Measurements from ENCODE around the gene HOXD13. TPM values are rescaled to one million over a fixed set of nuclear protein-coding genes. Genes with fewer than 3 reads are reported as not detected.

The HOXD13 gene
- total and polyA plus RNA-seq, 11 donors = not detected

GRCh38 chr2:176137906-176138305 lies 45.4 kb downstream of the HOXD13 start:
- TF ChIP-seq CTCF (IDR thresholded peaks at IDR 0.05) (no peak), POLR2A (IDR thresholded peaks at IDR 0.05) (no peak)
- intact Hi-C loops (cut with DNase I) = loop anchor here in 3 of 10 donors (2.0 to 10.0 kb wide), 3 partner anchors 417 to 679 kb away; no protein-coding TSS in a partner anchor
- peak overlapping the region in 2 of 12 donors; percentile 56 to 65 for H3K27ac ChIP-seq
- H3K36me3 ChIP-seq = no peaks in the 10 kb centered on the region
- ATAC-seq (no peak), DNase-seq (no peak)
- peak overlapping the region in 1 of 12 donors; percentile 68 for H3K4me3 ChIP-seq
- H3K9me3 ChIP-seq = no peaks in the 10 kb centered on the region
- H3K27me3 ChIP-seq = peaks cover 47 to 98% (median 81%) of the 10 kb centered on the region in 9 donors
- 39 to 54% (median 45%) methylated on average over 8 of the region's 8 CpGs for WGBS, 4 donors
- H3K4me1 ChIP-seq = peaks cover 0 to 34% (median 14%) of the 10 kb centered on the region in 12 donors

- WGBS, 4 donors = 12 to 20% (median 16%) methylated on average over 14 of the region's 14 CpGs
- Histone ChIP-seq H3K27me3 (peaks cover 41 to 98% (median 81%) of the 10 kb centered on the region in 9 donors), H3K4me3 (peak overlapping the region in 2 of 12 donors; percentile 21 to 68), H3K27ac (peak overlapping the region in 5 of 12 donors; percentile 1 to 68 (median 56)), H3K9me3 (no peaks in the 10 kb centered on the region), H3K36me3 (no peaks in the 10 kb centered on the region), H3K4me1 (peaks cover 0 to 34% (median 14%) of the 10 kb centered on the region in 12 donors)
- intact Hi-C loops (cut with DNase I) = loop anchor here in 3 of 10 donors (2.0 to 10.0 kb wide), 3 partner anchors 416 to 679 kb away; no protein-coding TSS in a partner anchor
- ATAC-seq = no peak
- no peak for DNase-seq
- TF ChIP-seq POLR2A (IDR thresholded peaks at IDR 0.05) (no peak), CTCF (IDR thresholded peaks at IDR 0.05) (no peak)
Observed at GRCh38 chr2:176138526-176138922, 46.0 kb downstream of the HOXD13 start.

GRCh38 chr2:176138923-176139660 lies 46.6 kb downstream of the HOXD13 start:
- H3K27me3 ChIP-seq = peaks cover 41 to 98% (median 79%) of the 10 kb centered on the region in 9 donors
- no peaks in the 10 kb centered on the region for H3K9me3 ChIP-seq
- peak overlapping the region in 2 of 12 donors; percentile 21 to 68 for H3K4me3 ChIP-seq
- H3K4me1 ChIP-seq = peaks cover 0 to 34% (median 14%) of the 10 kb centered on the region in 12 donors
- intact Hi-C loops (cut with DNase I) = loop anchor here in 3 of 10 donors (2.0 to 10.0 kb wide), 3 partner anchors 416 to 678 kb away; no protein-coding TSS in a partner anchor
- WGBS, 4 donors = 17 to 29% (median 19%) methylated on average over 28 of the region's 28 CpGs
- no peak for TF ChIP-seq POLR2A (IDR thresholded peaks at IDR 0.05)
- TF ChIP-seq CTCF (IDR thresholded peaks at IDR 0.05) = no peak
- DNase-seq (no peak), ATAC-seq (no peak)
- H3K27ac ChIP-seq = peak overlapping the region in 6 of 12 donors; percentile 1 to 68 (median 51)
- H3K36me3 ChIP-seq = no peaks in the 10 kb centered on the region
